IMR-90 (cell line): ENCODE measurements around the gene FSIP1.

Source experiments
- BHLHE40 ChIP-seq: fragments of 150-350 bp; IDR thresholded peaks from 2 replicates; pipeline ENCODE4 v1.6.1; 2016; ENCODE audit warnings: mild to moderate bottlenecking, low read depth, low read length
- CEBPB ChIP-seq: IDR thresholded peaks from 2 replicates; pipeline ENCODE4 v1.6.1; 2012; ENCODE audit warnings: low read depth, low read length, improper control_type of control experiment
- CHD1 ChIP-seq: IDR thresholded peaks from 2 replicates; pipeline ENCODE4 v1.6.1; 2012; ENCODE audit warnings: low read depth, low read length, improper control_type of control experiment
- ELK1 ChIP-seq: fragments of 150-350 bp; IDR thresholded peaks from 2 replicates; pipeline ENCODE4 v1.6.1; 2016; ENCODE audit warnings: low read depth, mild to moderate bottlenecking, low read length, moderate library complexity, borderline replicate concordance
- MAFK ChIP-seq: IDR thresholded peaks from 2 replicates; pipeline ENCODE4 v1.6.1; 2012; ENCODE audit warnings: low read depth, low read length, improper control_type of control experiment
- MXI1 ChIP-seq: IDR thresholded peaks from 2 replicates; pipeline ENCODE4 v1.6.1; 2012; ENCODE audit warnings: low read depth, mild to moderate bottlenecking, low read length, moderate library complexity, borderline replicate concordance
- NFE2L2 ChIP-seq: fragments of 150-350 bp; IDR thresholded peaks from 2 replicates; pipeline ENCODE4 v1.6.1; 2016; ENCODE audit warnings: low read depth, mild to moderate bottlenecking, low read length
- POLR2A ChIP-seq: IDR thresholded peaks from 2 replicates; pipeline ENCODE4 v1.6.1; 2012; ENCODE audit warnings: mild to moderate bottlenecking, low read depth, low read length
- RAD21 ChIP-seq: IDR thresholded peaks from 2 replicates; pipeline ENCODE4 v1.6.1; 2012; ENCODE audit warnings: low read length, improper control_type of control experiment
- RCOR1 ChIP-seq: IDR thresholded peaks from 2 replicates; pipeline ENCODE4 v1.6.1; 2012; ENCODE audit warnings: mild to moderate bottlenecking, low read length, improper control_type of control experiment; ENCODE audit not compliant: insufficient replicate concordance
- RFX5 ChIP-seq: IDR thresholded peaks from 2 replicates; pipeline ENCODE4 v1.8.0; 2012; ENCODE audit warnings: low read depth, mild to moderate bottlenecking, low read length, moderate library complexity
- SMC3 ChIP-seq: fragments of 150-350 bp; IDR thresholded peaks from 2 replicates; pipeline ENCODE4 v1.6.1; 2016; ENCODE audit warnings: low read depth, mild to moderate bottlenecking, antibody characterized with exemption, low read length, moderate library complexity
- TF ChIP-seq, protein P1 (sequence below): conservative IDR thresholded peaks from 2 replicates; pipeline ENCODE4 v1.5.1; 2012; ENCODE audit warnings: mild to moderate bottlenecking, low read depth, low read length, improper control_type of control experiment
- TF ChIP-seq, protein P2 (sequence below): fragments of 150-350 bp; IDR thresholded peaks from 2 replicates; pipeline ENCODE4 v1.6.1; 2017; ENCODE audit warnings: mild to moderate bottlenecking, antibody characterized with exemption, low read length, low read depth

DNA sequence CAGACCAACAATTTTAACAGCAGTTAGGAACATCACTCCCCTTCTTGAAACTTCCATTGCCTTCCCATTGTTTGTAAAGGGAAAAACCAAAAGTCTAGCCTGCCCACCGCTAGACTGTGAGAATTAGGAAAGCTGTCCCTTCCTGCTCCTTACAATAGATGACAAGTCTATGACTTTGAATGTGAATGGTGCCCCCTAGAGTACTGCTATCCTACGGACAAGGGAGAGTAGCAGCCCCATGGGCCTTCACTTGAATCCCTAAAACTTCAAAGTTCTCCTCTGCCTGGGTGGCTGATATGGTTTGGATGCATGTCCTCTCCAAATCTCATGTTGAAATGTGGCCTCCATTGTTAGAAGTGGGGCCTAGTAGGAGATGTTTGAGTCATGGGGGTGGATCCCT, 41.0 kb upstream of the FSIP1 start:
- TF ChIP-seq, protein P1, sequence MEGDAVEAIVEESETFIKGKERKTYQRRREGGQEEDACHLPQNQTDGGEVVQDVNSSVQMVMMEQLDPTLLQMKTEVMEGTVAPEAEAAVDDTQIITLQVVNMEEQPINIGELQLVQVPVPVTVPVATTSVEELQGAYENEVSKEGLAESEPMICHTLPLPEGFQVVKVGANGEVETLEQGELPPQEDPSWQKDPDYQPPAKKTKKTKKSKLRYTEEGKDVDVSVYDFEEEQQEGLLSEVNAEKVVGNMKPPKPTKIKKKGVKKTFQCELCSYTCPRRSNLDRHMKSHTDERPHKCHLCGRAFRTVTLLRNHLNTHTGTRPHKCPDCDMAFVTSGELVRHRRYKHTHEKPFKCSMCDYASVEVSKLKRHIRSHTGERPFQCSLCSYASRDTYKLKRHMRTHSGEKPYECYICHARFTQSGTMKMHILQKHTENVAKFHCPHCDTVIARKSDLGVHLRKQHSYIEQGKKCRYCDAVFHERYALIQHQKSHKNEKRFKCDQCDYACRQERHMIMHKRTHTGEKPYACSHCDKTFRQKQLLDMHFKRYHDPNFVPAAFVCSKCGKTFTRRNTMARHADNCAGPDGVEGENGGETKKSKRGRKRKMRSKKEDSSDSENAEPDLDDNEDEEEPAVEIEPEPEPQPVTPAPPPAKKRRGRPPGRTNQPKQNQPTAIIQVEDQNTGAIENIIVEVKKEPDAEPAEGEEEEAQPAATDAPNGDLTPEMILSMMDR, result no peak
- TF ChIP-seq RCOR1 (no peak), MXI1 (no peak), BHLHE40 (no peak), CHD1 (no peak), POLR2A (no peak), RAD21 (no peak), RFX5 (no peak), NFE2L2 (no peak), SMC3 (no peak), MAFK (no peak), CEBPB (no peak), ELK1 (no peak)
- TF ChIP-seq, protein P2, sequence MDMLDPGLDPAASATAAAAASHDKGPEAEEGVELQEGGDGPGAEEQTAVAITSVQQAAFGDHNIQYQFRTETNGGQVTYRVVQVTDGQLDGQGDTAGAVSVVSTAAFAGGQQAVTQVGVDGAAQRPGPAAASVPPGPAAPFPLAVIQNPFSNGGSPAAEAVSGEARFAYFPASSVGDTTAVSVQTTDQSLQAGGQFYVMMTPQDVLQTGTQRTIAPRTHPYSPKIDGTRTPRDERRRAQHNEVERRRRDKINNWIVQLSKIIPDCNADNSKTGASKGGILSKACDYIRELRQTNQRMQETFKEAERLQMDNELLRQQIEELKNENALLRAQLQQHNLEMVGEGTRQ, result no peak
